IMR-90 (cell line): ENCODE data around the gene TMEM208.

Experiments
- BHLHE40 ChIP-seq: fragments of 150-350 bp; IDR thresholded peaks from 2 replicates; pipeline ENCODE4 v1.6.1; 2016; ENCODE audit warnings: mild to moderate bottlenecking, low read depth, low read length
- CEBPB ChIP-seq: IDR thresholded peaks from 2 replicates; pipeline ENCODE4 v1.6.1; 2012; ENCODE audit warnings: low read depth, low read length, improper control_type of control experiment
- CHD1 ChIP-seq: IDR thresholded peaks from 2 replicates; pipeline ENCODE4 v1.6.1; 2012; ENCODE audit warnings: low read depth, low read length, improper control_type of control experiment
- FOS ChIP-seq: fragments of 150-350 bp; IDR thresholded peaks from 2 replicates; pipeline ENCODE4 v1.6.1; 2016; ENCODE audit warnings: low read depth, low read length
- MAFK ChIP-seq: IDR thresholded peaks from 2 replicates; pipeline ENCODE4 v1.6.1; 2012; ENCODE audit warnings: low read depth, low read length, improper control_type of control experiment
- POLR2A ChIP-seq: IDR thresholded peaks from 2 replicates; pipeline ENCODE4 v1.6.1; 2012; ENCODE audit warnings: mild to moderate bottlenecking, low read depth, low read length
- RAD21 ChIP-seq: IDR thresholded peaks from 2 replicates; pipeline ENCODE4 v1.6.1; 2012; ENCODE audit warnings: low read length, improper control_type of control experiment
- RCOR1 ChIP-seq: IDR thresholded peaks from 2 replicates; pipeline ENCODE4 v1.6.1; 2012; ENCODE audit warnings: mild to moderate bottlenecking, low read length, improper control_type of control experiment; ENCODE audit not compliant: insufficient replicate concordance
- SMC3 ChIP-seq: fragments of 150-350 bp; IDR thresholded peaks from 2 replicates; pipeline ENCODE4 v1.6.1; 2016; ENCODE audit warnings: low read depth, mild to moderate bottlenecking, antibody characterized with exemption, low read length, moderate library complexity
- TF ChIP-seq, protein P1 (sequence below): conservative IDR thresholded peaks from 2 replicates; pipeline ENCODE4 v1.5.1; 2012; ENCODE audit warnings: mild to moderate bottlenecking, low read depth, low read length, improper control_type of control experiment

DNA sequence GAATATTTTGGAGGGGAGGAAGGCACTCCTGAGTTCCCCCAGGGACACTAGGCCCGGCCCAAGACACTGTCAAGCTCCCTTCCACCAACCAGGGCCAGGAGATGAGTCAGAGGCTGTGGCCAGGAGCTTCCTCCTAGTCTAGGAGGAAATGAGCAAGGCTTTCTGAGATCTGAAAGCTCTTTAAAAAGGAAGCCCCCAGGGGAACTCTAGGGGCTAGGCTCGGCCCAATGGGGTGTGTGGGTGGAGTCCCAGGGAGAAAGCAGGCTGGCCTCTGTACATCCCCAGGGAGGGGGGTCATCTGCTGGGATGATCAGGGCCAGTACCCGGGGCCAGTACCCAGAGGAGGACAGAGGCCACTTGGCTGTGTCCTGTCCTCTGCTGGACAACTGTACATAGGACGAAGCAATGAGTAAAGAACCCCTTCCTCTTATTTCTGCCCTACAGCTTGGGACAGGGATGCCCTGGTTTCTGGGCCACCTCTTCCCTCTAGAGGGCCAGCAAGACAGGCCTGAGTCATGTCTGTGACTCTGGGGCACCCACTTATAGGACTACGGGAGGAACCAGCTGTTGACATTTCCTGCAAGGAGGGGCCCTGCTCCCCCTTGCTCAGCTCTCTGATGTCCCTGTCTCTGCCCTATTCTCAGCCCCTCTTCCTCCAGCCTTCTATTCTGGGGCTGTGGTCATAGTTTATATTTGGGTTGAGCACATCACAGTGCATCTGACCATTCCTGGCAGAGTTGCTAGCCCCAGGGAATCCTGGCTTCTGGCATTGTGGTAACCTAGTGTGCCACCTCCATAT lies 17.7 kb downstream of the TMEM208 start:
- peak; percentile 60; the same call in 1 of the 2 replicates for TF ChIP-seq POLR2A
- TF ChIP-seq RCOR1 = no peak
- no peak for TF ChIP-seq CHD1
- TF ChIP-seq, protein P1, sequence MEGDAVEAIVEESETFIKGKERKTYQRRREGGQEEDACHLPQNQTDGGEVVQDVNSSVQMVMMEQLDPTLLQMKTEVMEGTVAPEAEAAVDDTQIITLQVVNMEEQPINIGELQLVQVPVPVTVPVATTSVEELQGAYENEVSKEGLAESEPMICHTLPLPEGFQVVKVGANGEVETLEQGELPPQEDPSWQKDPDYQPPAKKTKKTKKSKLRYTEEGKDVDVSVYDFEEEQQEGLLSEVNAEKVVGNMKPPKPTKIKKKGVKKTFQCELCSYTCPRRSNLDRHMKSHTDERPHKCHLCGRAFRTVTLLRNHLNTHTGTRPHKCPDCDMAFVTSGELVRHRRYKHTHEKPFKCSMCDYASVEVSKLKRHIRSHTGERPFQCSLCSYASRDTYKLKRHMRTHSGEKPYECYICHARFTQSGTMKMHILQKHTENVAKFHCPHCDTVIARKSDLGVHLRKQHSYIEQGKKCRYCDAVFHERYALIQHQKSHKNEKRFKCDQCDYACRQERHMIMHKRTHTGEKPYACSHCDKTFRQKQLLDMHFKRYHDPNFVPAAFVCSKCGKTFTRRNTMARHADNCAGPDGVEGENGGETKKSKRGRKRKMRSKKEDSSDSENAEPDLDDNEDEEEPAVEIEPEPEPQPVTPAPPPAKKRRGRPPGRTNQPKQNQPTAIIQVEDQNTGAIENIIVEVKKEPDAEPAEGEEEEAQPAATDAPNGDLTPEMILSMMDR = no peak
- no peak for TF ChIP-seq SMC3
- TF ChIP-seq MAFK = no peak
- peak; percentile 69 for TF ChIP-seq FOS
- 0 out of 2 replicates have a peak, but pooled peaks have one; percentile 3 for TF ChIP-seq RAD21
- TF ChIP-seq CEBPB = no peak
- TF ChIP-seq BHLHE40 = no peak
